Activated CD4-positive, alpha-beta T cell treated with anti-CD3 and anti-CD28 coated beads, Interleukin-10, Interleukin-2, amounts not matched to agents 100 ng/mL and 50 ng/mL, durations not matched to agents 16 hours and 8 hours (primary cell): ENCODE measurements around the gene RBBP6.
"Not testable (repeated sequence)": the region's sequence is repeated elsewhere in the genome, so short reads cannot be mapped to it uniquely, and the experiment has no call there.

ENCODE experiments used
- DNase-seq: peaks from one replicate; pipeline ENCODE4 v3.0.0-alpha.2; 2020

RBBP6 gene, protein sequence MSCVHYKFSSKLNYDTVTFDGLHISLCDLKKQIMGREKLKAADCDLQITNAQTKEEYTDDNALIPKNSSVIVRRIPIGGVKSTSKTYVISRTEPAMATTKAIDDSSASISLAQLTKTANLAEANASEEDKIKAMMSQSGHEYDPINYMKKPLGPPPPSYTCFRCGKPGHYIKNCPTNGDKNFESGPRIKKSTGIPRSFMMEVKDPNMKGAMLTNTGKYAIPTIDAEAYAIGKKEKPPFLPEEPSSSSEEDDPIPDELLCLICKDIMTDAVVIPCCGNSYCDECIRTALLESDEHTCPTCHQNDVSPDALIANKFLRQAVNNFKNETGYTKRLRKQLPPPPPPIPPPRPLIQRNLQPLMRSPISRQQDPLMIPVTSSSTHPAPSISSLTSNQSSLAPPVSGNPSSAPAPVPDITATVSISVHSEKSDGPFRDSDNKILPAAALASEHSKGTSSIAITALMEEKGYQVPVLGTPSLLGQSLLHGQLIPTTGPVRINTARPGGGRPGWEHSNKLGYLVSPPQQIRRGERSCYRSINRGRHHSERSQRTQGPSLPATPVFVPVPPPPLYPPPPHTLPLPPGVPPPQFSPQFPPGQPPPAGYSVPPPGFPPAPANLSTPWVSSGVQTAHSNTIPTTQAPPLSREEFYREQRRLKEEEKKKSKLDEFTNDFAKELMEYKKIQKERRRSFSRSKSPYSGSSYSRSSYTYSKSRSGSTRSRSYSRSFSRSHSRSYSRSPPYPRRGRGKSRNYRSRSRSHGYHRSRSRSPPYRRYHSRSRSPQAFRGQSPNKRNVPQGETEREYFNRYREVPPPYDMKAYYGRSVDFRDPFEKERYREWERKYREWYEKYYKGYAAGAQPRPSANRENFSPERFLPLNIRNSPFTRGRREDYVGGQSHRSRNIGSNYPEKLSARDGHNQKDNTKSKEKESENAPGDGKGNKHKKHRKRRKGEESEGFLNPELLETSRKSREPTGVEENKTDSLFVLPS (N-terminal part only)

DNA sequence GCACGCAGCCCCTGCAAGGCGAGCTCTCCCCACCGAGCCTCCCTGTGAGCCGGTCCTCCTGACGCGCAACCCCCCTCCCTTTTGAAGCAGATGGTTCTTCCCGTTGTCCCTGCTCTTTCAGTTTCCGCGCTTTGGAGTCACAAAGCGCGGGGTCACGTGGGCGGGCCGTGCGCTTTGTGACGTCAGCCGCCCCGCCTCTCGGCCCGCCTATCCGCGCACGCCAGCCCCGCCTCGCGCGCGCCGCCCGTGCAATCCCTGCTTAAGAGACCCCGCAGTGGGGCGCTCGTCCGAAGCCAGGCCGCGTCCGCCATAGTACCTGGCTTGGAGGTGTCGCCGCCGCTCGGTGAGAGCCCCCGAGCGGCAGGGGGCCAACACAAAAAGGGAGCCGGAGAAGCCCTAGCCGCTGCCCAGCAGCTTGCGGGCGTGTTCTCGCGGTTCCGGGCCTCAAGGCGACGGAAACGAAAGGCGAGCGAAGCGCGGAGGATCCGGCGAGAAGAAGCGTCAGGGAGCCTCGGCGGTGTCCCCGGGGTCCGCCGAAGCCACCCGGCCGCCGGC is at the start of gene RBBP6:
TSS of gene RBBP6 (plus strand) at position 272 of the 555 bp plus-strand sequence. CDS start 1,061 bp downstream, outside the sequence.
- peak; percentile 96 for DNase-seq

DNA sequence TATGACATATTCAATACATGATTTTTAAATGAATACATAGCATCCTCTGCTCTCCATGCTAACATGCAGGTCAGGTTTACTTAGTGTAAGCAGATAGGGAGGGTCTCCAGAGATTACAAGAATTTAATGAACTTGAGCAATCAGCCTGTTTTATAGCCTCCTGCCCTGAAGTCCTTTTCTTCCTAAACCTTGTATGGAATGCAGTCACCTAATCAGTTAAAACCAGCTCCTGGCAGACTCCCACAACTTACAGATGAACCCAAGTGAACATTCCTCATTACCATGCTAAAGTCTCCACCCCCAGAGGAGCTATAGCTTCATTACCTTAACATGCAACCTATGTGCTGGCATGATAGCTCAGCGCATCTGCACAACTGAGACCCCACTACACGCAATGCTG is 48.5 kb upstream of the RBBP6 start:
- no peak for DNase-seq

DNA sequence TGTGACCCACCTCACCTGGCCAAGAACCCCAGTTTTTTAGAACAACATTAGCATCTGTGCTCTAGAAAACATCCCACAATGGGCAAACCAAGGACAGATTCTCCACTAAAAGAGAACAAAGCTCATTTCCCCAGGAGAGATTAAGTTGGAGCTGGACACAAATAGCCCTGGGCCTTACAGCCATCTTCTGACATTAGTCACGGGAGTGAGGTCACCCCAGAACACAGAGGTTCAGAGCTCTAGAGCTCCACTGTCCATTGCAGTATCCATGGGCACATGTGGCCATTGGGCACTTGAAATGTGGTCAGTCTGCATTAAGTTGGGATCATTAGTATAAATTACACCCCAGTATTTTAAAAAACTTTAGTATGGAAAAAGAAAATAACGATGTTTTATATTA is 47.6 kb upstream of the RBBP6 start:
- no peak for DNase-seq

DNA sequence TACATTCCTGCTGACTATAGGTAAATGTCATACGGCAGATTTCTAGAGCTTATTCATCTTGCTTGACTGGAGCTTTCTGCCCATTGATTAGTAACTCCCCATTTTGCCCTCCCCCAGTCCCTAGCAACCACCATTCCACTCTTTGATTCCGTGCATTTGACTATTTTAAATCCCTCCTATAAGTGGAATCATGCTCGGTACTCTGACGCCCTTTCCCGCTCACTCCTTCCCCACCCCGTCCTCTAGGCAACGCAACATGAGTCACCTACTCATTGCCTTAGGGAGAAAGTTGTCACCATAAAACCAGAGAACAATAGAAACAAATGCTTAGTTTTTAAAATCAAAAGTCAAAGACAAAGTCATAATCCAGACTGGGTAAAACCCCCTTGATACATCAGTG is 45.5 kb upstream of the RBBP6 start:
- no peak for DNase-seq

DNA sequence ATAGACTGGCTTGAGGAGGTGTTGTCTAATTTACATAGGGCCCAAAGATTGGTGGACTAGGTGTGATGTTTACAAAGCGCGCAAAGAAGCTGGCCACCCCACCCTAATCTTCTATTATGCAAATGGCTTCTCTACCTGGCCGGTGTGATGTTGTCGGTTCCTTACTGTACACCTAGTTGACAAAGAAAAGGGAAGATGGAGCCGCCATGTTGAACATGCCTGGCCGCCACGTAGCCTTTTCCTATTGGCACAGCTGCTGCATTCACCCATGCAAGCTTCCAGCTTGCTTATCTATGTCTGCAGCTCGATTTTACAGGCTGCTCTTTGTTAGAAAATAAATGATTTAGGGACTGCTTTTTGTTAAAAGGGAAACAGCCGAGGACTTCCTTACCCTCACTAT is 44.2 kb upstream of the RBBP6 start:
- DNase-seq = not testable (repeated sequence)

DNA sequence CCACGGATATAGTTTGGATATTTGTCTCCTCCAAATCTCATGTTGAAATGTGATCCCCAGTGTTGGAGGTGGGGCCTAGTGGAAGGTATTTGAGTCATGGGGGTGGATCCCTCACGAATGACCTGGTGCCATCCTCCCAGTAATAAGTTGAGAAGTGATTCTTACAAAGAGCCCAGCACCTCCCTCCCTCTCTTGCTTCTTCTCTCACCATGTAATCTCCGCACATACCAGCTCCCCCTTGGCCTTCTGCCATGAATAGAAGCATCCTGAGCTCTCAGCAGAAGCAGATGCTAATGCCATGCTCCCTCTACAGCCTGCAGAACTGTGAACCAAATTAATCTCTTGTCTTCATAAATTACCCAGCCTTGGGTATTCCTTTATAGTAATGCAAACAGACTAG is 41.9 kb upstream of the RBBP6 start:
- no peak for DNase-seq

DNA sequence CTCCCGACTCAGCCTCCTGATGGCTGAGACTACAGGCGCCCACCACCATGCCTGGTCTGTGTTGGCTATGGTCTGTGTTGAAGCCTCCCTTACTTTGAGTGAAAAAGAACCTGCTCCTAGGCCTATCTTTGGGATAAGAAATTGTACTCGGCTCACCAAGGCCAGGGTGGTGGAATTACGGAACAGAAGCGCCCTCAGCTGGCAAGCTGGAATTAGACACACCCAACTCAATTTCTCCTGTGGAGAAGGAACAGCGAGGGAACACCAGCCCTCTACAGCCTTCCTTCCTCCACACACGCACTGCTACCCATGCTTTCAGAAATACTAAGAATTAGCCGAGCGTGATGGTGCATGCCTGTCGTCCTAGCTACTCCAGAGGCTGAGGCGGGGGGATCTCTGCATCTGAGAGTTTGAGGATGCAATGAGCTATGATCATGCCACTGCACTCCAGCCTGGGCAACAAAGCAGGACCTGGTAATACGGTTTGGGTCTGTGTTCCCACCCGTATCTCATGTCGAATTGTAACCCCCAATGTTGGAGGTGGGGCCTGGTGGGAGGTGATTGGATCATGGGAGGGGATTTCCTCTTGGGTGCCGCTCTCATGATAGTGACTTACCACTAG is 40.1 kb upstream of the RBBP6 start:
- DNase-seq = peak; percentile 30

DNA sequence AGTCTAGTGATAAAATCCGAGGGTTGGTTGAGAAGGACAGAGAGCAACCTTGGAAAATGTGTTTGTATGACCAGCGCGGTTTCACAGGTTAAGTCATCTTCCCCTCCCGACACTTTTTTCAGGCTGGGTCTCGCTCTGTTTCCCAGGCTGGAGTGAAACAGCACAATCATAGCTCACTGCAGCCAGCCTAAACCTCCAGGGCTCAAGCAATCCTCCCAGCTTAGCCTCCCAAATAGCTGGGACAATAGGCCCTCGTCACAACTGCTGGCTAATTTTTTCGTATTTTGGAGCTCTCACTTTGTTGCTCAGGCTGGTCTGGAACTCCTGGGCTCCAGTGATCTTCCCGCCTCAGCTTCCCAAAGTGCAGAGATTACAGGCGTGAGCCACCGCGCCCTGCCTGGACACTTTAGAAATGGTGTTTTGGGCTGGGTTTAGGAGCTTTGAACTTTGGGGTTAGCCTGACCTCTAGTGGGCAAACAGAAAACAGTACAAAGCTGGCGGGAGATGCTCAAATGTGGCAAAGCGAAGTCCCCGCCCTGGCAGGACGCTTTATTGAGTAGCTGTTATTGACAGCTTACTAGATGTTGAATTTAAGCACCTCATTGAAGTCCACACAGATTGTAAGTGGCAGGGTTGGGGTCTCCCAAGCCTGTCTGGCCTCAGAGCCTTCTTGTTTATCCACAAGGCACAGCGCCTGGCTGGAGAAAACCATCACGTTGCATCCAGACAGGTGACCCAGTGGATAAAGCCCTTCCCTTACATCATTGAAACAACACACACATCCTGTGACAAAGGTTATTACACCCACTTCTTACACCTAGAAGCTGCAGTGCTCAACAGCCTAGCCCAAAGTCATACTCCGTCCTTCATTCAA is 34.7 kb upstream of the RBBP6 start:
- DNase-seq = peak; percentile 77

DNA sequence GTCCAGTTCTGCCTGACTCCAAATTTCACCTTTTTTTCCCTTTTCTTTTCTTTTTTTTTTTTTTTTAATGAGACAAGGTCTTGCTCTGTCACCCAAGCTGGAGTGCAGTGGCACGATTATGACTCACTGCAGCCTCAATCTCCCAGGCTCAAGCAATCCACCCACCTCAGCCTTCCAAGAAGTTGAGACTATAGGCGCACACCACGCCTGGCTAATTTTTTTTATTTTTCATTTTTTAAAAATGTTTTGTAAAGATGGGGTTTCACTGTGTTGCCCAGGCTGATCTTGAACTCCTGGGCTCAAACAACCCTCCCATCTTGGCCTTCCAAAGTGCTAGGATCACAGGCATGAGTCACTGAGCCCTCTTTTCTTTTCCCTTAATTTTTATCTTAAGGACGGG is 33.4 kb upstream of the RBBP6 start:
- no peak for DNase-seq

DNA sequence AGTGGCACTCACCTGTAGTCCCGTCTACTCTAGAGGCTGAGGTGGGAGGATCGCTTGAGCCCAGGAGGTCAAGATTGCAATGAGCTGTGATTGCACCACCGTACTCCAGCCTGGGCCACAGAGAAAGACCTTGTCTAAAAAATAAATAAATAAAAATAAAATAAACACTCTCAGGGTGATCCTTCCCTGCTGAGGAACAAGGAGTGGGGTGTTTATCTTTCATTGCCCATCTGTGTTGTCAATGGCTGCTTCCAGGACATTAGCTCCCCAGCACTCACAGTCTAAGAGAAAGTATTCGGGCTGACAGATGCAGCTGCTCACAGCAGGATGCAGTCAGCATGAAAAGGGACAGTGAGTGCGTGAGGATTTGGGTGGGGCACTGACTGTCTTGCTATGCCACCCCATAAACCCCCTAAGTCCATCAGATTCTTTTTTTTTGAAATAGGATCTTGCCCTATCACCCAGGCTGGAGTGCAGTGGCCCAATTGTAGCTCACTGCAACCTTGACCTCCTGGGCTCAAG is 31.3 kb upstream of the RBBP6 start:
- no peak for DNase-seq

DNA sequence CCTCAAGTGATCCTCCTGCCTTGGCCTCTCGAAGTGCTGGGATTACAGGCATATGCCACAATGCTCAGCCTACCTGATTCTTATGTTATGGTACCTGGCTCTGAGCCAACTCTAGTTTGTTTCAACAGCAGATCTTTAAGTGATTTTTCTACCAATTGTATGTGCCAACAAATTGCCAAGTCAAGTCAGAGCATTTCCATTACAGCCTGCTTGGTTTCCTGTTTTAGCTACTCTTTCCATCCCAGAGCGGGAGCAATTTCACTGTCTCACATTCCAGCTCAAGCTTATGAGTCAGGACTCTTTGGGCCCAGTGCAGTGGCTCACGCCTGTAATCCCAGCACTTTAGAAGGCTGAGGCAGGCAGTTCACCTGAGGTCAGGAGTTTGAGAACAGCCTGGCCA is 30.8 kb upstream of the RBBP6 start:
- DNase-seq = no peak

DNA sequence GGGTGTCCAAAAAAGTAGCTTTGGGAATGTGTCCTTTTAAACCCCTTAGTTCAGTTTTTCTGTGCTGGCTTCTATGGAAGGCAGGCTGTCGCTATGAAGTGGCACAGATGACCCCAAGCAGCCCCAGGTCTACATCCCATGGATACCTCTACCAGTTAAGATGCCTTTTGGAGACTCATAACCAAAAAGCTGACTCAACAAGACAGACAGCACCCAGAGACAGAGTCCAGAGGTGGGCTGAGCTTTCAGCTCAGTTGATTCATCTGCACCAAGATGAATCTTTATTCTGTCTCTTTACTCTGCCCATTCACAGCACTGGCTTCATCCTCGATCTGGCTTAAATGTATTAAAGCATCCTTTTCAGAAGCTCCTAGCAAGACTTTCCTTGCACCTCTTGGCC is 29.8 kb upstream of the RBBP6 start:
- DNase-seq = peak; percentile 8

DNA sequence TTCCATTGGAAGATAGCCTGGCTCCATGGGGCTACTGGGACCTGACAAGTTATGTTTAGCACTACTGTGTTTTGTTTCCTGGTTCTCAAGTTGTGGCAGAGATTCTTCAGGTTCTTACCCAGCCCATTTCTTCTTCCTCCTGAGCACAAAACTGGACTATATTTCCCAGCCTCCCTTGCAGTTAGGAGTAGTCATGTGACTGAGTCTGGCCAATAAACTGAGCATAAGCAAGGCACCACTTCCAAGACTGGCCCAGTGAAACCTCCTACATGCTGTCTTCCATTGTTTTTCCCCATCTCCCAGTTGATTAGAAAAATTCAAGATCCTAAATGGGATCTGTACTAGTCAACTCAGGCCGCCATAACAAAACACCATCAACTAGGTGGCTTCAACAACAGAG is 28.2 kb upstream of the RBBP6 start:
- DNase-seq = no peak

DNA sequence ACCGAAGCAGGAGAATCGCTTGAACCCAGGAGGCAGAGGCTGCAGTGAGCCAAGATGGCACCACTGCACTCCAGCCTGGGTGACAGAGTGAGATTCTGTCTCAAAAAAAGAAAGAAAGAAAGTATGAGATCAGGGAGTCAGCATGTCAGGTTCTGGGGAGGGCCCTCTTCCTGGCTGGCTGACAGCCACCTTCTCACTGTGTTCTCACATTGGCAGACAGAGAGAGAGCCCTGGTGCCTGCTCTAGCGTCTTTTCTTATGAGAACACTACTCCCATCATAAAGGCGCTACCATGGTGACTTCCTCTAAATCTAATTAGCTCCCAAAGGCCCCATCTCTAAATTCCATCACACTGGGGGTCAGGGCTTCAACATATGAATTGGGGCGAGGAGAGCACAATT is 27.6 kb upstream of the RBBP6 start:
- DNase-seq = no peak

DNA sequence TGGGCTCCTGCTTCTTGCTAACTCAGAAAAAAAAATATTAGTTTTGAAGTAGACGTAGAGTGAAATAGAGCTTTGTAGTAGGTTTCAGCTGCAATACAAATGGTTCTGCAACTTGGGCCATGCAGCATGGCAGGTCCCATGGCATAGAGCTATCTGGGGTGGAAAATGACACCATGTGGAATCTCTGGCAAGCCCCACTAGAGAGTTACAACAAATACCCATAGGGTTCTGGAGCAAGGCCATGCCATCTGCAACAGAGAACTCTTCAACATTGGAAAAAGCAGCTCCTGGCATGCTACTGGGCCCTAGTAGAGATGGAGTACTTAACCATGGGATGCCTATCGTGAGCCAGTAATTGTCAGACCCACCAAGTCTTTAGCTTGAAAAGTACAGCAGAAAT is 25.3 kb upstream of the RBBP6 start:
- DNase-seq = no peak

DNA sequence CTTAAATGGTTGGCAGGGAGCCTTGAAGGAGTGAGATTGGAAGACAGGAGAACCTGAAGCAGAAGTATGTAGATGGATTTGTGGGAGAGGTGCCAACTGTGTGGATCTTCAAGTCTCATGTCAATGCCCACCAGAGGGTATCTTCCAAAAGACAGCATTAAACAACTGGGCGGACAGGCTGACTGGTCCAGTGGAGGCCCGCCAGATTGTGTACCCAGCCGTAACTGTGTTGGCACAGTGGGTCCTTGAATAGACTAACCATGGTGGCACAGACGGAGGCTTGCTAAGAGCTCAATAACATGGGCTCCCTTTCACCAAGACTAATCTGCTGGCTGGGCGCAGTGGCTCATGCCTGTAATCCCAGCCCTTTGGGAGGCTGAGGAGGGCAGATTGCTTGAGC is 24.2 kb upstream of the RBBP6 start:
- no peak for DNase-seq

DNA sequence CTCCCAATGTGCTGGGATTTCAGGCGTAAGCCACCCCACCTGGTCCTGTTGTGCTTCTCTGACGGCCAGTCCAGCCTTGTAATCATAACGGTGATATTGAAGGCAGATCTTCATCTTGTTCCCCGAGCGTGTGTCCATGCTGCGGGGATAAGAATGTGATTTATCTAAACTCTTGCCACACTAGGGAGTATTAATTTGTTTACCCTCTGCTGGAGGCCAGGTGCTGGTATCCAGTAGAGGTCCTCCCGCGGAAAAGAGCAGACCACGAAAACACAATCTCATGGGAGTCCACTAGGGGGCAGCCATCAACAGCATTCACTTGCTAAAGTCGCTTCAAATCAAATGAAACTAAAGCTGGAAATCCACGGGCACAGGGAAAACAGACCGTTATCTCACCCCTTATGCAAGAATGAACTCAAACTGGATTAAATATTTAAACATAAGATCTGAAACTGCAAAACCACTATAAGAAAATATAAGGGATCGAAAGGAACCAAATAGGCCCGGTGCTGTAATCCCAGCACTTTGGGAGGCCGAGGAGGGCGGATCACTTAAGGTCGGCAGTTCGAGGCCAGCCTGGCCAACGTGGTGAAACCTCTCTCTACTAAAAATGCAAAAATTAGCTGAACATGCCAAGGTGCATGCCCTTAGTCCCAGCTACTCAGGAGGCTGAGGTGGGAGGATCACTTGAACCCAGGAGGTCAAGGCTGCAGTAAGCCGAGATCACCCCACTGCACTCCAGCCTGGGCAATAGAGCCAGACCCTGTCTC is 22.3 kb upstream of the RBBP6 start:
- DNase-seq = peak; percentile 79

DNA sequence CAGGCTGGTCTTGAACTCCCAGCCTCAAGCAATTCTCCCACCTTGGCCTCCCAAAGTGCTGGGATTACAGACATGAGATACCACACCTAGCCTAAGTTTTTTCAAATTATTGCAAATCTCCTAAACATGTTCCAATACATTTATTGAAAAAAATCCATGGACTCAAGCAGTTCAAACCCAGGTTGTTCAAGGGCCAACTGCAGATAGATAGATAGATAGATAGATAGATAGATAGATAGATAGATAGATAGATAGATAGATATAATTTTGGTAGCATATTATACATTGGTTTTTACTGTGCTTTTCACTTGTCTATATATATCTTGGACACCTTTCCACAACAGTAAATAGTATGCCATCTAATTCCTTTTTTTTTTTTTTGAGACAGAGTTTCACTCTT is 20.9 kb upstream of the RBBP6 start:
- no peak for DNase-seq

DNA sequence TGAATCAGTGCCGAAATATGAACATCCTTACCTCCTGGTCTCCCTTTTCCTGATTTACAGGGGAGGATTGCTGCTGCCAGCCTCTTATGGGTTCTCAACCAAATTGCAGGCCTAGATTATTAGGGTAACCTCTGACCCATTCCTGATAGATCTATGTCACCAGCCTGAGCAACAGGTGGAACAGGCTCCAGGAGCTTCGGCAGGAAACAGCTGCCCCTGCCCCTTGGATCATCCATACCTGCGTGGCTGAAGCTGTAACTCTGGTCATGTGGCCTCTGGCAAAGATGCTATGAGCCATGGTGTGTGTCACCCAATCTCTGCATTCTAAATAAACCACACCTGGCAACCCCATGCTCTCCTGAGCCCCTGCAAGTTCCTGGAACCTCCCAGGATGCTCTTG is 18.4 kb upstream of the RBBP6 start:
- no peak for DNase-seq

DNA sequence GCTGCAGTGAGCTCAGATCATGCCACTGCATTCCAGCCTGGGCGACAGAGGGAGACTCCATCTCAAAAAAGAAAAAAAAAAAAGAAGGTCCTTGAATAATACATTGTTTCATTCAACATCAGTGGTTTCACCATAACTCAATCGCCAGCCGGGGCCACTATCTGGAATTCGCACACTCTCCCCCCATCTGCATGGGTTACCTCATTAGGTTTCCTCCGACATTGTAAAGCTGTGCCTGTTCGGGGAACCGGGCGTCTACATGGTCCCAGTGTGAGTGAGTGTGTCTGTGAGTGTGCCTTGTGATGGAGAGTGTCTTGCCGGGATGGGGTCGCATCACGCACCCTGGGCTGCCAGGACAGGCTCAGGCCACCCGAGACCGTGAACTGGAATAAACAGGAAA is 16.6 kb upstream of the RBBP6 start:
- no peak for DNase-seq

DNA sequence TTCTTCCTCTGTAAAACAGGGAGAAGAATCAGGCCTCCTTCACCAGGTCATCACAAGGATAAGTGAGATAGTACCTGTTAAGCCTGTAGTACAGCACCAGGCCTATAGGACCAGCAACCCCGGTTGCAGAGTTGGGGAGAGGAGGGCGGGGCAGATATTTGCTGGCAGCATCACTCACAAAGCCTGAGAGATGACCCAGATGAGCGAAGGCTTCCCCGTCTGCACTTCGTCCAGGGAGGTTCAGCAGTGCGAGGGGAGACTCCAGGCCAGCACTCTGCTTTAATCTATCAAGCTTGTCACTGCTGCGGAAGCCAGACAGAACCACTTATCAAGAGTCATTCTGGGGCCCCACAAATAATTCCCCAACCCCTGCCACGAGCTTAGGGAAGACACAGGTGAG is 15.8 kb upstream of the RBBP6 start:
- DNase-seq = no peak
